DMS 273 (cell line): Measurements from ENCODE around the gene METRNL.
"Not testable (repeated sequence)": the region's sequence is repeated elsewhere in the genome, so short reads cannot be mapped to it uniquely, and the experiment has no call there.

Experiments
- DNase-seq: peaks from one replicate; lab custom pipeline; 2025; ENCODE audit not compliant: unreplicated experiment; lab: John Stamatoyannopoulos, UW

Gene METRNL

DNA sequence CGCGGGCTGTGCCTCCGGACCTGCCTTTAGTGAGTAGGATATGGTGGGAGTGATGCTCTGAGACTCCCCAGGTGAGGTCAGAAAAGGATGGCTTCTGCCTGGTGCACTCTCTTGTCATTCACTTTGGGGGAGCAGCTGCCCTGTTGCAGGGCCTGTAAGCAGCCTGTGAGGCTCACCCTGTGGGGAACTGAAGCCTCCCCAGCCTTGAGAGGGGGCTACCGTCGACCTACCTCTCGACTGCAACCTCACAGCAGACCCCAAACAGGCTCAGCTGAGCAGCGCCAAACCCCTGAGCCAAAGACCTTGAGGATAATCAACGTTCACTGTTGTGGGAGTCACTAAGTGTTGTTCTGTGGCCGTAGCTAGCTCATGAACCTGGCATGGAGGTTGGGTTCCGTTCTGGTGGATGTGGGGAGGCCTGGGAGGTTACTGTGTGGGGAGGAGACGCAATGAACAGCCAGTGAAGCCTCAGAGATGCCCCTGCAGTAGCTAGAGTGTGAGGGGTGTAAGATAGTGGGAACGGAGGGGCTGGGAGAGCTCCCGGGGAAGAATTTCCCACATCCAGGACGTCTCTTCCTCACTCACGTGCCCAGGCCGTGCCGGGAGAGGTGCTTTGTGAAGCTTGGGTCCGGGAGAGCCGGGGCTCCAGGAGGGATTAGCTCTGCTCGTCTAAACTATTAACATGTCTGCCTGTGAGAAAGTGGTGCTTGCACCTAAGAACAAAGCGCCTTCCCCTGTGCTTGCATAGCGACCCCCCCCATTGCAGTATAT, 38.8 kb downstream of the METRNL start:
- DNase-seq: no peak

DNA sequence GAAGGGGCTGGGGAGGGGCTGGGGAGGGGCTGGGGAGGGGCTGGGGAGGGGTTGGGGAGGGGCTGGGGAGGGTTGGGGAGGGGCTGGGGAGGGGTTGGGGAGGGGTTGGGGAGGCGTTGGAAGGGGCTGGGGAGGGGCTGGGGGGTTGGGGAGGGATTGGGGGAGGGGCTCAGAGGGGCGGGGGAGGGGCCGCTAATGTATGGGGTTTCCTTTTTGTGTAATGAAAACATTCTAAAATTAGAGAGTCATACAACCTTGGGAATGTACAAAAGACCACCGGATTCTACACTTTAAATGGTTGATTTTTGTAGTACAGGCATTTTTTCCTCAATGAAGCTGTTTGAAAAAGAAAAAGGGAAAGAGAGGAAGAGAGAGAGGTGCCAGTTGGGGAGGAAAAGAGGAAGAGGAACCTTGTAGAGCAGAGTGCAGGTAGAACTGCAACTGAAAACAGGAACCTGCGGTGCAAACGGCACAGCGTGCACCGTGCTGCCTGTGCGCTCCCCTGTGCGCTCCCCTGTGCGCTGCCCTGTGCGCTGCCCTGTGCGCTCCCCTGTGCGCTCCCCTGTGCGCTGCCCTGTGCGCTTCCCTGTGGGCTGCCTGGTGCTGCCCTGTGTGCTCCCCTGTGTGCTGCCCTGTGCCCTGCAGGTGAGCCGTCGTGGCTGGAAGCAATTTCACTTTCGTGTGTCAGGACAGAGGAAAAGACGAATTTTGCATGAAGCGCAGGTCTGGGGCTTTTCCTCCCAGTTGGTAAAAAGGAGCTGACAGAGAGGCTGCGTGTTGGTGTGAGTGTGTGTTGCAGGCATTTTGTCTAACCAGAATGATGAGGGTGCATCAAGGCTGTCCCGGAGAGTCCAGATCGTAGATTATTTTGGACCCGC, 40.8 kb downstream of the METRNL start:
- no peak for DNase-seq

DNA sequence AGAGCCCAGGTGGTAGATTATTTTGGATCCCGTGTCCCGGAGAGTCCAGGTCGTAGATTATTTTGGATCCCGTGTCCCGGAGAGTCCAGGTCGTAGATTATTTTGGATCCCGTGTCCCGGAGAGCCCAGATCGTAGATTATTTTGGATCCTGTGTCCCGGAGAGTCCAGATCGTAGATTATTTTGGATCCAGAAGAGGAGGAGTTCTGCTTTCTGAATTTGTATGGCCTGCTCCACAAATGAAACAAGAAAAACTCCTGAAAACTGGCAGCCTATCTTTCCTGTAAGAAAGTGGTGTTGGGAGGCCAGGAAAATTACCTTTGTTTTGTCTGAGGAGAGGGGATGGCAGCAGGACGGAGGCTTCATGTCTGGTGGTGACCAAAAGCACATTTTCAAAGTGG, 42.1 kb downstream of the METRNL start:
- not testable (repeated sequence) for DNase-seq

DNA sequence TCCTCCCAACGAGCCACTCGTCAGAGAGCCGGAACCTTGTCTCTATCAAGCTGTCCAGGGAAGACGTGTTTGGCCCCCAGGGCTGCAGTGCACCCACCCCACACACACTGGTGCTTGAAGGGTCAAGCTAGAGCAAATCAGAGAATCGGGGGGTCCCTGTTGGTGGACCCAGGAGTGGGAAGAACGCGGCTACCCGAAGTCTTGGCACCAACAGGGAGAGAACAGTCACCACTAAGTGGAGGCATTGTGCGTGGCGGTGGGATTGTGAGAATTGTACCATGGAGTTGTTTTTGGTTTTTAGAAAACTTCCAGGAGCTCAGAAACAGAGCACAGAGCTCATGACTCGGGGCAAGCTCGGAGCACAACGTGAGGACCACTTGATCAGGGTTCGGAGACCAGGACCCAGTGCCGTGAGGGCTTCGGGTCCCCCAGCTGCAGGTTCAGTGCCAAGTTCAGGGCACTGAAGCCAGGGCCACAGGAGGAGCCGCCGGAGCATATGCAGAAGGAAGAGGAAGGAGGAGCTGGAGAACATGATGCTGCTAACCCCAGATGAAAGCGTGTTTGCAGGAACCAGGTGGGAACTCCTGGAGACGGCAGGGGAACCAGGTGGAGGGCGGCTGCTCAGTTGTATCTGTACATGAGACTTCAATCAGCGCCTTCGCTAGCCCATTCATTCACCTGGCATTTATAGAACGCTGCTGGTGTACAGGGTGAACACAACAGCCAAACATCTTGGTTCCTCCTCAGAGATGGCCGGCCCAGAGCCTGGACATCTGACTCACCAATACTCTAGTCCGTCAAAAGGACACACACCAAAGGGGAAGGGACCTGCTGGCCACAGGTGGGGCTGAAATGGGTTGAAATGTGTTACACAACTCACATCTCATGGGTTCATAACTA, 42.8 kb downstream of the METRNL start:
- DNase-seq: no peak

DNA sequence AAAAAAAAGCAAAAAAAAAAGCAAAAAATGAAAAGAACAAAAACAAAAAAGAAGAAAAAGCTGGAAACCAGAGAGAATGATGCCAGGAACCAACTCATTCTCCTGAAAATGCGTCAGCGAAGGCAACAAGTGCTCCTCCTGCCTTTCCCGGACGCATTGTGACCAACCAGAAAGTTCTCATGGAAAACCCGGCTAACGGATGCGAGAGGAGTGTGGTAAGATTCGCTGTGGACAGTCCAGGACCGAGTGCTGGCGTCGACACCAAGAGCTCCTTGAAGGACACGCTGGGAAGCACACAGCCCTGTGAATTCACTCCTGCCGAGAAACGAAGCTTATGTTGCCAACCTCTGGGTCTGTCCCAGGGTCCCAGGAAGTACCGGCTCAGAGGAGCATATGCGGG, 43.4 kb downstream of the METRNL start:
- DNase-seq: no peak

DNA sequence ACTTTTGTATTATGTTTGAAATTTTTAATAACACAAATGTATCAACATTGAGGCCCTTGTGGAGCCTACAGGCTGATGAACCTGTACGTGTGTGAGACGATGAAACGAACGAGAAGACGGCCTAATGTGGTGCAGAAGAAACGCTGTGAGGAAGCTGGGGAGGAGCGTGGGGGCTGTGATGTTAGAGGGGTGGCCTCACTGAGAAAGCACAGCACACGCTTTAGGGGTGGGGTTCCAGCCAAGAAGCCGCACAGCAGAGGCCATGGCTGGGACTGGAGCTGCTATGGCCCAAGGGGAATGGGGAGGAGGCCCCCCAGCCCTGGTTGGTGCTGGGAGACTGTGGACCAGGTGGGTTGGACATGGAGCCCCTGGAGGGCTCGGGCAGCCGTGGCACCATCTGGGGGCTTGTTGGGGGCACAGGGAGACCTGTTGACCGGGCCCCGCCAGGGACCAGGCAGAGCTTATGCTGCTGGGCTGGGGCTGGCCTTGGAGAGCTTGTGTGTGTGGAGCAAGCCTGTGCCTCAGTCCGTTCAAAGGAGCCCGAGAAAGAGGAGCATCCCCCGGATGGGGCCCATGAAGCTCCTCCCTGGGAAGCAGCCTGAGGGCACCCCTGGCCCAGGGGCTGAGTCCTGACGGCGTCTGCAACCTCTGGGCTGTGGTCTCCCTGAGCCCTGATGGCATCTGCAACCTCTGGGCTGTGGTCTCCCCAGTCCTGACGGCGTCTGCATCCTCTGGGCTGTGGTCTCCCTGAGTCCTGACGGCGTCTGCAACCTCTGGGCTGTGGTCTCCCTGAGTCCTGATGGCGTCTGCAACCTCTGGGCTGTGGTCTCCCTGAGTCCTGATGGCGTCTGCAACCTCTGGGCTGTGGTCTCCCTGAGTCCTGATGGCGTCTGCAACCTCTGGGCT, 44.7 kb downstream of the METRNL start:
- DNase-seq: no peak

DNA sequence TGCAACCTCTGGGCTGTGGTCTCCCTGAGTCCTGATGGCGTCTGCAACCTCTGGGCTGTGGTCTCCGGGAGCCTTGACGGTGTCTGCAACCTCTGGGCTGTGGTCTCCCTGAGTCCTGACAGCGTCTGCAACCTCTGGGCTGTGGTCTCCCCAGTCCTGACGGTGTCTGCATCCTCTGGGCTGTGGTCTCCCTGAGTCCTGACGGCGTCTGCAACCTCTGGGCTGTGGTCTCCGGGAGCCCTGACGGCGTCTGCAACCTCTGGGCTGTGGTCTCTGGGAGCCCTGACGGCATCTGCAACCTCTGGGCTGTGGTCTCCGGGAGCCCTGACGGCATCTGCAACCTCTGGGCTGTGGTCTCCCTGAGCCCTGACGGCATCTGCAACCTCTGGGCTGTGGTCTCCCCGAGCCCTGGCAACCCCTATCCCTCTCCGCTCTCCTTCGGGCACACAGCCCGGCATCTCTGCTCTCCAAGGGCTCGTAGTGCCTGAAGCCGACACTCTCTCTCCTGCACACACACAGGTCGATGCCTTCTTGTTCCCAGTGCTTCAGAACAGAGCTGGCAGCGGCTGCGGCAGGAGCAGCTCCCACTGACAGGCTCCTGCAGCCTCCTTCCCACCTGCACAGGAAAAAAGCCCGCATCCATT, 45.6 kb downstream of the METRNL start:
- no peak for DNase-seq

DNA sequence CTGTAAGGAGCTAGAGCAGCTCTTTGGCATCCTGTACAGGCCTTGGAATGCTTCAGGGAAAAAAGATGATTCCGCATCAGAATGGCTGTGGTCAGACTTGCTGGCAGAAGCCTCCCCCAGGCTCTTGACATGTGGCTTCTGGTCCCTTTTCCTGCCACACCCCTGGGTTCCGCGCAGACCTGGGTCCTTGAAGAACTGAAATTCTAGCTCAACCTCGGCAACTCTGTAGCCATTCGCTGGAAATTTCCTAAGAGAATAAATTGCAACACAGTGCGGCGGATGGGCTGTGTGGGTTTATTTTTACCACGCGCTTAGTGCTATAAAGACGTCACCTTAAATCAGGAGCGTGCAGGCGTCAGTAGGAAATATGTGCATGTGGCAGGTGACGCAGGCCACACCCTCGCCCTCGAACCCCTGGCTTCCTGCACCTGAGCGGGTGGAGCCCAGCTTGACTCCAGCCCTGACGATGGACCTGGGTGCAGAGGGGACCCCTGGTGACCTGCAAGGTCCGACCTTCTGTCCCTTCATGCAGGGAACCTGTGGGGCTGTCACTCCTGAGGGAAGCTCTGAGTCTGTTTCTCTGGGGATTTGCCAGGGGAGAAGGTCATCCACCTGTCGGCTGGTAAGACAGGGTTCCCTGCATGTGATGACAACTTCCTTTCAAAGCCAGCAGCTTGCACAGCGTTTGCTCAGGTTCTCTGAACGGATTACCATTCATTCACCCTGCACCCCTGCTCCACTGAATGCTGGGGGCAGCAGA, 46.3 kb downstream of the METRNL start:
- no peak for DNase-seq

DNA sequence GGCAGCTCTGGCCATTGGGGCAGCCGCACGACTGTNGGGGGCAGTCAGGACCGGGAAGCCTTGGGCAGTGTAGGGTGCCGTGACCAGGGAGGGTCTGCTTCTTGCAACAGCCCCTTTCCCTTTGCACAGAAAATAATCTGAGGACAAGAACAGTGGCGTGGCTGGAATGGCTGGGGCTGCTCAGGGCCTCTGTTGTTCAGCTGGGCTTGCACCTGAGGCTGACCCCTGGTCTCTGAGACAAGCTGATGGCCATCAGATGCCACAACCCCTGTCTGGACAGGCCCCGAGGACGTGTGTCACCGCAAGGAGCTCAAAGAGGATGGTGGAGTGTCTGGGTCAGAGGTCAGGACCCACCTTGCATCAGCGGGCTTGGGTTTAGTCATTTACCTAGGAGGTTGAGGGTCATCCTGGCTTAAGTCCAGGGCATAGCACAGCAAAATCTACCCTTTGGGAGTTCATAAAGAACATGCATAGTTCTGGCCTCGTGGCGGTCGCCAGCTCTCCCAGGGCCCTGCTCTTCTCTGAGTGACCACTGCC, 46.9 kb downstream of the METRNL start:
- no peak for DNase-seq

DNA sequence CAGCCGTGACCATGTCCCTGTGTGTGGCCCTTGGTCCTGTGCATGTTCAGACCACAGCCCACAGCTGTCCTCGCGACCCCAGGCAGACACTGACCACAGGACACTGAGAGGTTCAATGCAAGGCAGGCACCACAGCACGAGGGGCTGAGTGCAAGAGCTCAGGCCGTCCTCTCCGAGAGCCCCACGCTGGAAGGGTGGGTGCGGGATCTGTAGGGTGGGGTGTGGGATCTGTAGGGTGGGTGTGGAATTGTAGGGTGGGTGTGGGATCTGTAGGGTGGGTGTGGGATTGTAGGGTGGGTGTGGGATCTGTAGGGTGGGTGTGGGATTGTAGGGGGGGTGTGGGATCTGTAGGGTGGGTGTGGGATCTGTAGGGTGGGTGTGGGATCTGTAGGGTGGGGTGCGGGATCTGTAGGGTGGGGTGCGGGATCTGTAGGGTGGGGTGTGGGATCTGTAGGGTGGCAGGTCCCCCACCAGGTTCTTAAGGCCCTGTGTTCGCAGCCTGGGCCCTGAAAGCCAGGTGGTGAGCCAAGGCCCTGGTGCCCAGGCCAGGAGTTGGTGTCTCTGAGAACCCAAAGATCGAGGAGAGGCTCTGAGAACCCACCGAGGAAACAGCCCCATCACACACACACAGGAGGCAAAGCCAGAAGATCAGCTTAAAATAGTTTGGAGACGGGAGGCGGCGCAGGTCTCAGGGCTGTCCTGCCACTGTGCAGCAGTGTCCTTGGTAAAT, 48.2 kb downstream of the METRNL start:
- no peak for DNase-seq

DNA sequence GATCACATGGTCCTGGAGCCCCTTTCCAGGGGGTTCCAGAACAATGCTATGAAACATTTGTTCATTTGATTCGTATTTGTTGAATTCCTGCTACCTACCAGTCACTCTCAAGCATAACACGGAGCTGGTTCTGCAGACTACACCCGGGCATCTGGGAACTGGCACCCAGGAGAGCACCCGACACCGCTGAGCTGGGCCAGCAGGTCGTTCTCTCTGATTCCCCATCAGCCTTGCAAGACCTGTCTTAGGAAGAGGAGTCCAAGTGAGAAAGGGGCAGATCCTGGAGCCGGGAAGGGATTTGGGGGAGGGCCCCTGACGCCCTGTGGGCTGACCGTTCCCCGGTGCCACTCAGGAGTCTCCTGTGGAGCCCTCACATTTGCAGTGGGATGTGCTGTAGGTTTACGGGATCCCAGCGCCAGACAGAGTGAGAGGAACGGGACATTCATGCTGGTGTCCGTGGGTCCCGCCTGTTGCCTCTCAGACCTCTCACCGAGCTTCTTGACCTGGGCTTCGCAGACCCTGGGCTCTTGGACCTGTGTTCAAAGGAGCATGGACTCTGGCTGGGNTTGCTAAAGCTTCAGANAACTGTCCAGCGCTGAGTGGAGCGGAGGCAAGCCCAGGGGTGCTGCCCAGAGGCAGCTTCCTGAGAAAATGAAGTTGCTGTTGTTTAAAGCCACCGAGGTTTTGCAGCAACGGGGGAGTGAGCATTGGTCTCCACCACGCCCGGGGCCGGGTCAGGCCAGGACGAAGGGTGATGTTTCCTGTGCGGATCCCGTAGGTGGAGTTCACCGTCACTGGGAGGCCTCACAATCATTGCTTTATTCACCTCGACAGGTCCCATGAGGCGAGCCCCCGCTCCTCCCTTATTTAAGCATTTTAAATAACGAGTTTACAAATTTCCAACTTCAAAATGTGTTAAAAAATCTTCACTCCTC, 49.2 kb downstream of the METRNL start:
- DNase-seq: no peak

DNA sequence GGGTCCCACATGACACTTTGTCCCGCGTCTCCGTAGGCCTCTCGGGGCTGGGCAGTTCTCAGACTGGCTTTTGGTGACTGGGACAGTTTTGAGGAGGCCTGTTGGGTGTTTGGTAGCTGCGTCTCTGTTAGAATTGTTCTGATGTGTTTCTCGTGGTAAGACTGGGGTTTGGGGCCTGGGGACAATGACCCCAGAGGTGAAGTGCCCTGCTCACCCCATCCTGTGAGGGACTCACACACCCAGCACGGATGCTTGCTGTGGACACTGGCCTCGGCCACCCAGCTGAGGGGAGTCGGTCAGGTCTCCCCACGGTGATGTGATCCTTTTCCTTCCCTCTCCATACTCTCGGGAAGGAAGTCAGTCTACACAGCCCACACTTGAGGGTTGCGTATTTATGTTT, 50.3 kb downstream of the METRNL start:
- DNase-seq: no peak

DNA sequence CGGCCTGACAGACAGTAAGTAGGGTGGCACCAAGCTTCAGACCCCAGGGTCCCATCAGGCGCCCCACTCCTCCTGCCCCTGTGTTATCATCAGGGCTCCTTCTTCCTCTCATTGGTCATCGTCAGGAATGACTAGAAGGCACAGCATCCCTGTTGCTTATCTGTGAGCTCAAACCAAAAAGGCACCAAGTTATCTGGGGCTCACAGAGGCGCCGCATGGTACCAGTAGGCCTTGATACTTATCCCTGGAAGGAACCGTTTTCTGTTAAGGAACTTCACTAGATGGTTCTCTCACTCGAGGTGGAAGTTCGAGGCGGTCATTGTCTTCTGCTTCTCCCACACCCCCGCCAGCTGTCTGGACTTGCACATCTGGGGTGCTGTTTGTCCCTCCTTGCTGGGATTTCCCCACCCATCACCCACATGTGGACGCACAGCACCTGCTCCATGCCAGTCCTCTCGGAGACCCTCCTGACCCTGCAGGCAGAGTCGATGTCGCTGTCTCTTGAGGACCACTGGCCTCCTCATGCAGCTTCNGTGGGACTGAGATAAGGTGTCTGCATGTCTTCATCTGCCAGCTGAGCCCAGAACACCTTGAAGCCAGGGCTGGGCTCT, 52.1 kb downstream of the METRNL start:
- DNase-seq: no peak

DNA sequence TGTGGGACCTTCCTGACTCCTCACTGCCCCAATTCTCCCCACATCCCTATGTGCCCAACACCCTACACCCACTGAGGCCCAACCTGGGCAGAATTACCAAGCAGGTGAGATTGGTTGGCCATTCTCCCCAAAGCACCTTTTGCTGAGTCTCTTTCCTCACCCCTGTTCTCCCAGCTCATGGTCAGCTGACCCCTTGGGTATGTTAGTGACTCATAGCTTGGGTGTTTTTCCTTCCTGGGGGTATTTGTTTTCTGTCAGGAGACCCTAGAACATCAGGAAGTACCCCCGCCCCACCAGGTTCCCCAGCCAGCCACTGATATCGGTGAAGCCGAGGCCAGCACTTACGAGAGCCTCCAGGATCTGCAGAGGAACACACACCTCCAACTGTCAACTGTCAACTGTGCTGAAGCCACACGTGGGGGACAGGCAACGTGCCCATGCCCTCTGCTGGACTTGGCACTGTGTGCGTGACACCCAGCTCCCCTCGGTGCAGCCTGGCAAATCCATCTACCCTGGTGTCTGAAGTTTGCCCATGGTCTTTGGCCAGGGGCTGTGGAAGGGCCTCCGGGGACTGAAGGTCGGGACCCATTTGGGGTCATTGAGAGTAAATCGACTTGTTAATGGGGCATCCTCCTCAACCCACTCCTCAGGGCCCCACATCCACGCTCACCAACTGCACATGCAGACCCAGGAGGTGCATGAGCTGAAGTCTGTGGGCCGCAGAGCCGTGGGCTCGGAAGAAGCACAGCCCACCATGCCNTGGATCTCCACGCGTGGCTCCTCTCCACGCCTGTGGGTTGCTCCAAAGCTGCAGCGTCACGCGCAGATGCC, 53.1 kb downstream of the METRNL start:
- DNase-seq: no peak

DNA sequence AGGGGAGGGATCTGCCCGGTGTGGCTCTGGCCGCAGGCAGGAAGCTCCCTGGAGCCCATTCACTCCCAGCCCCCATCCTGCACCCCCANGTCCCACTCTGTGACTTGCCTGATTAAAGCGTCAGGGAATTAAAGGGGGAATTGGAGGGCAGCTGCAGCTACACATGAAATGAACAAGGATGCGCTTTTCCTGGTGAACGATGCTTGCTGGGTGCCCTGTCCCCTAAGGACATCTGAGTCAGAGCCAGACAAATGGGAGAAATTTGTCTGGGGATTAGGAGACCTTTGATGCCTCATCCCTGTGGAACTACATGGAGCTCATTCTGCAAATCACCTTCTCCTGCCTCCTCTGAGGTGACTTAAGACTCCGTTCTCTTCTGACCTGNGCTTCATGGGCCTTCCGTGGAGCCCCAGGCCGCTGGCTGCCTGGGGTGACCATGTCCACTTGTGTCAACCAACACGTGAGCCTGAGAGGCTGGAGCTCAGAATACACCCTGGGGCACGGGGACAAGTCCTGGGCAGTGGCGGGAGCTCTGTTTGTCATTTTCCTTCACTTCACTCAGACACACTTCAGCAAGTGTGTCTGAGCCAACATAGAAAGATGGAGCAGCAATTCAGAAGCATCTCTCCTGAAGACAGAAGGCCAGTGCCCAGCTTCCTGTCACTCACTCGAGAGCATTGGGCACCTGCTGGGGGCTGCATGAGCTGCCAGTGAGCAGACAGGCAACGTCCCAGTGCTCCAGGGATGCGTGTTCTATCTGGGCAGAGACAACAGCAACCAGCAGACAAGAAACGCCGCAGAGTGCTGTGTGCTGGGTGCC, 54.1 kb downstream of the METRNL start:
- DNase-seq: no peak
